Neural cell (in vitro differentiated cells): Measurements from ENCODE around the gene DNAH5. TPM values are rescaled to one million over a fixed set of nuclear protein-coding genes. Genes with fewer than 3 reads are reported as not detected.
"Not testable (repeated sequence)": the region's sequence is repeated elsewhere in the genome, so short reads cannot be mapped to it uniquely, and the experiment has no call there.

Source experiments
- H2AFZ ChIP-seq: fragments of 200-600, 300-800 bp; sonication (generic), shearing (Covaris generic); 2 replicates; pipeline ENCODE4 v1.6.0; 2014; ENCODE audit warnings: low read depth, mild to moderate bottlenecking, antibody characterized with exemption, low read length, moderate library complexity
- H3F3A ChIP-seq: fragments of 200-600 bp; shearing (Covaris generic); 2 replicates; pipeline ENCODE4 v1.6.1; 2016; ENCODE audit warnings: mild to moderate bottlenecking, moderate library complexity, mixed read lengths, antibody characterized with exemption, low read length; ENCODE audit not compliant: insufficient read depth, poor library complexity, severe bottlenecking
- H3K27ac ChIP-seq: fragments of 200-600, 300-800 bp; sonication (generic), shearing (Covaris generic); 2 replicates; pipeline ENCODE4 v1.5.1; 2014; ENCODE audit warnings: mild to moderate bottlenecking, low read length, moderate library complexity
- H3K27me3 ChIP-seq: fragments of 300-800, 200-600 bp; sonication (generic), shearing (Covaris generic); 2 replicates; pipeline ENCODE4 v1.6.0; 2014; ENCODE audit warnings: mild to moderate bottlenecking, low read depth, low read length, moderate library complexity; ENCODE audit not compliant: insufficient read depth
- H3K36me3 ChIP-seq: fragments of 300-800, 200-600 bp; sonication (generic), shearing (Covaris generic); 2 replicates; pipeline ENCODE4 v1.5.1; 2014; ENCODE audit warnings: mild to moderate bottlenecking, antibody characterized with exemption, low read length, moderate library complexity; ENCODE audit not compliant: insufficient read depth
- H3K4me2 ChIP-seq: fragments of 300-800, 200-600 bp; sonication (generic), shearing (Covaris generic); 2 replicates; pipeline ENCODE4 v1.6.0; 2014; ENCODE audit warnings: mild to moderate bottlenecking, low read length
- H3K4me3 ChIP-seq: fragments of 300-800, 200-600 bp; sonication (generic), shearing (Covaris generic); 2 replicates; pipeline ENCODE4 v1.5.1; 2014; ENCODE audit warnings: mild to moderate bottlenecking, low read length, moderate library complexity
- H3K79me2 ChIP-seq: fragments of 200-600 bp; shearing (Covaris generic); replicated peaks from 2 replicates; pipeline ENCODE4 v1.6.0; 2014; ENCODE audit warnings: mild to moderate bottlenecking, low read length, moderate library complexity; ENCODE audit not compliant: insufficient read depth
- H3K9ac ChIP-seq: fragments of 300-800, 200-600 bp; sonication (generic), shearing (Covaris generic); 2 replicates; pipeline ENCODE4 v1.6.1; 2016; ENCODE audit warnings: mild to moderate bottlenecking, low read length, mixed read lengths
- H3K9me2 ChIP-seq: fragments of 200-600 bp; shearing (Covaris generic); 2 replicates; pipeline ENCODE4 v1.6.1; 2016; ENCODE audit warnings: mild to moderate bottlenecking, low read length, mixed read lengths; ENCODE audit not compliant: insufficient read depth
- H3K9me3 ChIP-seq: fragments of 200-600, 300-800 bp; sonication (generic), shearing (Covaris generic); 2 replicates; pipeline ENCODE4 v1.6.1; 2016; ENCODE audit warnings: mild to moderate bottlenecking, mixed run types, low read length, moderate library complexity, mixed read lengths
- H4K20me1 ChIP-seq: fragments of 200-600 bp; shearing (Covaris generic); 2 replicates; pipeline ENCODE4 v1.6.1; 2016; ENCODE audit warnings: mild to moderate bottlenecking, mixed run types; ENCODE audit not compliant: insufficient read depth
- CTCF ChIP-seq: fragments of 450-650 bp; IDR thresholded peaks from 2 replicates; pipeline ENCODE4 v1.5.1; 2014; ENCODE audit warnings: antibody characterized with exemption, mild to moderate bottlenecking, moderate library complexity; ENCODE audit not compliant: poor library complexity, severe bottlenecking
- EP300 ChIP-seq: fragments of 450-650 bp; conservative IDR thresholded peaks from 2 replicates; pipeline ENCODE4 v1.6.1; 2014; ENCODE audit warnings: antibody characterized with exemption, mild to moderate bottlenecking, moderate library complexity; ENCODE audit not compliant: poor library complexity, severe bottlenecking
- EZH2 ChIP-seq: fragments of 200-600, 300-800 bp; shearing (Covaris generic), sonication (generic); IDR thresholded peaks from 2 replicates; pipeline ENCODE4 v1.6.1; 2014; ENCODE audit warnings: antibody characterized with exemption, low read length, borderline replicate concordance, mild to moderate bottlenecking; ENCODE audit not compliant: insufficient read depth, poor library complexity, severe bottlenecking
- MXI1 ChIP-seq: fragments of 450-650 bp; conservative IDR thresholded peaks from 2 replicates; pipeline ENCODE4 v1.6.1; 2014; ENCODE audit warnings: antibody characterized with exemption, mild to moderate bottlenecking; ENCODE audit not compliant: poor library complexity, severe bottlenecking
- RAD21 ChIP-seq: fragments of 450-650 bp; conservative IDR thresholded peaks from 2 replicates; pipeline ENCODE4 v1.6.1; 2014; ENCODE audit warnings: antibody characterized with exemption, mild to moderate bottlenecking, moderate library complexity
- REST ChIP-seq: IDR thresholded peaks from 2 replicates; pipeline ENCODE4 v1.6.1; 2012; ENCODE audit warnings: borderline replicate concordance
- SMC3 ChIP-seq: fragments of 450-650 bp; conservative IDR thresholded peaks from 2 replicates; pipeline ENCODE4 v1.6.1; 2014; ENCODE audit warnings: antibody characterized with exemption, mild to moderate bottlenecking, moderate library complexity; ENCODE audit not compliant: poor library complexity
- polyA plus RNA-seq: library from polyadenylated mRNA; depleted of rRNA; stranded (reverse); fragments of >200 nt; gene quantifications from 2 replicates; pipeline ENCODE4 v1.2.3, GENCODE V29; 2014

The DNAH5 gene
- polyA plus RNA-seq, 1 donor from 2014 or later: 12.8 TPM

- H3K9me2 ChIP-seq: no peaks in the 10 kb centered on the region
- no peaks in the 10 kb centered on the region for H4K20me1 ChIP-seq
Measured at GRCh38 chr5:13809921-13810320, 134.6 kb downstream of the DNAH5 start.

GRCh38 chr5:13804336-13804735 lies 140.2 kb downstream of the DNAH5 start:
- no peak overlapping the region for H2AFZ ChIP-seq
- no peaks in the 10 kb centered on the region for H3K9me2 ChIP-seq
- no peaks in the 10 kb centered on the region for H3K27me3 ChIP-seq
- H3K79me2 ChIP-seq: no peaks in the 10 kb centered on the region
- no peaks in the 10 kb centered on the region for H3K36me3 ChIP-seq
- H3K9ac ChIP-seq: no peak overlapping the region
- no peak overlapping the region for H3K4me3 ChIP-seq
- H3F3A ChIP-seq: no peaks in the 10 kb centered on the region
- TF ChIP-seq EZH2: no peak
- no peak for TF ChIP-seq MXI1
- no peak for TF ChIP-seq REST
- no peak for TF ChIP-seq SMC3
- TF ChIP-seq CTCF: no peak
- H4K20me1 ChIP-seq: no peaks in the 10 kb centered on the region
- H3K4me2 ChIP-seq: no peak overlapping the region
- H3K27ac ChIP-seq: no peak overlapping the region
- H3K9me3 ChIP-seq: no peaks in the 10 kb centered on the region

More at GRCh38 chr5:13809921-13810320, 134.6 kb downstream of the DNAH5 start:
- Histone ChIP-seq H3K9ac (no peak overlapping the region), H3K9me3 (no peaks in the 10 kb centered on the region), H3F3A (no peaks in the 10 kb centered on the region), H3K27ac (no peak overlapping the region), H3K4me3 (no peak overlapping the region), H3K36me3 (no peaks in the 10 kb centered on the region), H3K79me2 (no peaks in the 10 kb centered on the region), H3K4me2 (no peak overlapping the region), H2AFZ (no peak overlapping the region), H3K27me3 (no peaks in the 10 kb centered on the region)
- TF ChIP-seq REST (no peak), EP300 (no peak), SMC3 (no peak), RAD21 (no peak)

GRCh38 chr5:13798569-13798968 lies 145.9 kb downstream of the DNAH5 start:
- H3K9me2 ChIP-seq, H3K9me3 ChIP-seq, H3K27me3 ChIP-seq: not testable (repeated sequence)

More at GRCh38 chr5:13798569-13798968, 145.9 kb downstream of the DNAH5 start:
- not testable (repeated sequence) for H3K27ac ChIP-seq, H3K36me3 ChIP-seq, H3F3A ChIP-seq, H3K4me2 ChIP-seq, H2AFZ ChIP-seq, H4K20me1 ChIP-seq, H3K9ac ChIP-seq, H3K4me3 ChIP-seq, H3K79me2 ChIP-seq
